AG10803 (cell line): ENCODE measurements around the gene SPTLC1.
"Not testable (repeated sequence)": the region's sequence is repeated elsewhere in the genome, so short reads cannot be mapped to it uniquely, and the experiment has no call there.

ENCODE experiments used
- DNase-seq: peaks from one replicate; pipeline ENCODE4 v3.0.0; 2010; ENCODE audit warnings: low read depth
- H3K4me3 ChIP-seq: 2 replicates; pipeline ENCODE4 v1.5.1; 2011; ENCODE audit warnings: mild to moderate bottlenecking, low read length, control low read depth
- TF ChIP-seq, protein P1 (sequence below): conservative IDR thresholded peaks from 2 replicates; pipeline ENCODE4 v1.5.1; 2011; ENCODE audit warnings: mild to moderate bottlenecking, low read length, control low read depth, inconsistent platforms

The SPTLC1 gene

DNA sequence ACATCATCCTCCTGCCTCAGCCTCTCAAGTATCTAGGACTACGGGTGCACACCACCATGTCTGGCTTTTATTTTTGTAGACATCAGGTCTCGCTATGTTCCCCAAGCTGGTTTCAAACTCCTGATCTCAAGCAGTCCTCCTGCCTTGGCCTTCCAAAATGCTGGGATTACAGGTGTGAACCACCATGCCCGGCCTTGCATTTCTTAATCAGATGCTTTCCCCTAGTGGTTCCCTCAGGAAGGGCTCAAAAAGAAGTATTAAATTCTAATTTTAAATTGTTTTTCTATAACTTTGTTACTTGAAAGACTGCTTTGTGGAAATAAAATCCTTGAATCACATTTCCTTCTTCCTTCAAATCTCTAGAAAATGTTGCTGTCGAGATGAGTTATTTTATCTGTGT, 85.7 kb downstream of the SPTLC1 start:
- DNase-seq = no peak
- no peak overlapping the region for H3K4me3 ChIP-seq
- TF ChIP-seq, protein P1, sequence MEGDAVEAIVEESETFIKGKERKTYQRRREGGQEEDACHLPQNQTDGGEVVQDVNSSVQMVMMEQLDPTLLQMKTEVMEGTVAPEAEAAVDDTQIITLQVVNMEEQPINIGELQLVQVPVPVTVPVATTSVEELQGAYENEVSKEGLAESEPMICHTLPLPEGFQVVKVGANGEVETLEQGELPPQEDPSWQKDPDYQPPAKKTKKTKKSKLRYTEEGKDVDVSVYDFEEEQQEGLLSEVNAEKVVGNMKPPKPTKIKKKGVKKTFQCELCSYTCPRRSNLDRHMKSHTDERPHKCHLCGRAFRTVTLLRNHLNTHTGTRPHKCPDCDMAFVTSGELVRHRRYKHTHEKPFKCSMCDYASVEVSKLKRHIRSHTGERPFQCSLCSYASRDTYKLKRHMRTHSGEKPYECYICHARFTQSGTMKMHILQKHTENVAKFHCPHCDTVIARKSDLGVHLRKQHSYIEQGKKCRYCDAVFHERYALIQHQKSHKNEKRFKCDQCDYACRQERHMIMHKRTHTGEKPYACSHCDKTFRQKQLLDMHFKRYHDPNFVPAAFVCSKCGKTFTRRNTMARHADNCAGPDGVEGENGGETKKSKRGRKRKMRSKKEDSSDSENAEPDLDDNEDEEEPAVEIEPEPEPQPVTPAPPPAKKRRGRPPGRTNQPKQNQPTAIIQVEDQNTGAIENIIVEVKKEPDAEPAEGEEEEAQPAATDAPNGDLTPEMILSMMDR = peak; percentile 40; the same call in 1 of the 2 replicates

DNA sequence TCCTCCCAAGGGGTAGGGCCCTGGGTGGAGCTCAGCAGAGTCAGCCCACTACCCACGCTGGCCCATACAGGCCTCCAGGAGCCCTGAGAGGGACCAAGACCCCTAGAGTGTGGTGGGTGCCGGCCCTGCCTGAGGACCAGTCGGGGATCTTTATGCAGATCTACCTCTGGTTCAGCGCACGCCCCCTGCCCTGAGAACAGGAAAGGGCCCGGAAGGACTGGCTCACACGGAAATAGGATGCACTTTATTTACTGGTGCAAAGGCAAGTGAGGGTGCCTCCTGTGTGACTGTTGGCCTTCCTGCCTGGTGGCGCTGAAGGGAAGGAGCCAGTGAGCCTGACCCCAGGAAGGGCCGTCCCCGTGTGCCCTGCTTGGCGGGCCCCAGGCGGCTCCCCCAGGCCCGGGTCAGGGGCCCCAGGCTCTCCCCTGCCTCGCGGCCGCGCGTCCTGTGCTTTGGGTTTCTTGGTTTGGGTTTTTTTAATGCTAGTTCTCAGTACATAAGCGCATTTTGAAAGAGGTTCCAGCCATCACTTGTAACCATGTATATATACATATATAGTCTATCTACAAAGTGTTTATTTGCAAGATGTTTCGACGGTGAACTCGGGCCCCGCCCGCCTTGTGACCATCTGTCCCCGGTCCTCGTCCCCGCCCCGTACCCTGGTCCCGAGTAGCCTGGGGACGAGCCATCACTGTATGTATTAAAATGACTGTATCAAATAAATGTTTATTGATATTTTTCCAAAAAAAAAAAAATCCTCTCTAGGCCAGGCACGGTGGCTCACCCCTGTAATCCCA, 88.8 kb downstream of the SPTLC1 start:
- DNase-seq = no peak
- TF ChIP-seq, protein P1 = no peak

DNA sequence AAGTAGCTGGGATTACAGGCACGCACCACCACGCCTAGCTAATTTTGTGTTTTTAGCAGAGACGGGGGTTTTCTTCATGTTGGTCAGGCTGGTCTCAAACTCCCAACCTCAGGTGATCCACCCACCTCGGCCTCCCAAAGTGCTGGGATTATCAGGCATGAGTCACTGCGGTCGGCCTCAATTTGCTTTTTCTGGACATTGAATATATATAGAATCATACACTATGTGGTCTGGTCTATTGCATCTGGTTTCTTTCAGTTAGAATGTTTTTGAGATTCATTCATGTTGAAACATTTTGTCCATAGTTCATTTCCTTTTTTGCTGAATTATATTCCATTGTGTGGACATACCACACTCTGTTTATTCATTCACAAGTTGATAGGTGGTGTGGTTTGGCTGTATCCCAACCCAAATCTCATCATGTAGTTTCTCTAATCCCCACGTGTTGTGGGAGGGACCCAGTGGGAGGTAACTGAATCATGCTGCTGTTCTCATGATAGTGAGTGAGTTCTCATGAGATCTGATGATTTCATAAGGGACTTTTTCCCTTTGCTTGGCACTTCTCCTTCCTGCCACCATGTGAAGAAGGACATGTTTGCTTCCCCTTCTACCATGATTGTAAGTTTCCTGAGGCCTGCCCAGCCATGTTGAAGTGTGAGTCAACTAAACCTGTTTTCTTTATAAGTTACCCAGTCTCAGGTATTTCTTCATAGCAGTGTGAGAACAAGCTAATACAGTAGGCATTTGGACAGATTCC, 93.2 kb downstream of the SPTLC1 start:
- H3K4me3 ChIP-seq = not testable (repeated sequence)
- peak; percentile 78 for DNase-seq

More for the DNA sequence above, 88.8 kb downstream of the SPTLC1 start:
- no peak overlapping the region for H3K4me3 ChIP-seq

DNA sequence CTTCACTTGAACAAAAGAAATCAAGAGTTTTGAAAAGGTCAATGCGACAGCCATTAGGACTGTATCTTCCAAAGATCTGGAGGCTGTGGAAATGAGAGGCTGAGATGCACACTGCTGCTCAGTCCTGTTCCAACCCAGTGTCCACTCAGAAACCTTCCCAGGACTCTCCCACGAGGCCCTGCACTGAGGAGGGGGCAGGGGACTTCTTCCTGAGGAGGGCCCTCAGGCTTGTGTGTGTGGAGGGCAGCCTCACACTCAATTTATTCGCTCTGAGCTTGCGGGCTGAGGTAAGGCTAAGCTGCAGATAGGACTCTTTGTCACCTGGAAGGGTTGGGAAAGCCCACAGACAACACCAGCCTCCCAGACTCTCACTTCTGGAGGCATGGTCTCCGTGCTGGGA, 95.6 kb downstream of the SPTLC1 start:
- DNase-seq = no peak
- TF ChIP-seq, protein P1 = no peak
- no peak overlapping the region for H3K4me3 ChIP-seq

DNA sequence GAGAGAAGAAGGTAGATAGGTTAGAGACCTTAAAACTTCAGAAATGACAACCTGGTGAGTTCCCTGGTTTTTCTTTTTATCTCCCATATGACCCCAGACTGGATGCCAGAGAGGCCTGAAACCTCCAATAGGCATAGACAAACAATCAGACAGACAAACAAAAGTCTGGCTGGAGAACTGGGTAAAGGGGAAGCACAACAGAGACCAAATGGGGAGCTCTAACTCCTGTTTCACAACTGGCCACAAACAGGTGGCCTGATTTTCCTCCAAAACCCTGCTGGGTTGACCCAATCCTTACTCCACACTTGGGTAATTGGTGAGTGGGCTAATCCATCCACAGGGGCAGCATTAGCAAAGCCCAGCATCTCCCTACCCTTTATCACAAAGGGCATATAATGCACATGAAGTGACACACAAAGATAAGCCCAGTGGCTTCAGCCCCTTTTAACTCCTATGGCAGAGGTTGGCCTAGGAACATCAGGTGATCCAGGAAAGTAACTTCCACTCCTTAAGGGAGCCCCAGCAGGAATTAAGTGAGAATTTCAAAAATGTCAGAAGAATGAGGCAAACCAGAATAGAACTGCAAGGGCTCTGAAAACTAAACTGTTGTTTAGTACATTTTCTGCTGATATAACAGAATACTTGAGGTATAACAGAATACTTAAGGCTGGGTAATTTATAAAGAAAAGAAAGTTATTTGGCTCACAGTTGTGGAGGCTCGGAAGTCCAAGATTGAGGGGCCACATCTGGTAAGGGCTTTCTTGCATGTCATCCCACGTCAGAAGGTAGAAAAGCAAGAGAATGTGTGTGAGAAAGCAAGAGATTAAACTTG, 104.3 kb downstream of the SPTLC1 start:
- TF ChIP-seq, protein P1 = no peak
- peak; percentile 34 for DNase-seq

DNA sequence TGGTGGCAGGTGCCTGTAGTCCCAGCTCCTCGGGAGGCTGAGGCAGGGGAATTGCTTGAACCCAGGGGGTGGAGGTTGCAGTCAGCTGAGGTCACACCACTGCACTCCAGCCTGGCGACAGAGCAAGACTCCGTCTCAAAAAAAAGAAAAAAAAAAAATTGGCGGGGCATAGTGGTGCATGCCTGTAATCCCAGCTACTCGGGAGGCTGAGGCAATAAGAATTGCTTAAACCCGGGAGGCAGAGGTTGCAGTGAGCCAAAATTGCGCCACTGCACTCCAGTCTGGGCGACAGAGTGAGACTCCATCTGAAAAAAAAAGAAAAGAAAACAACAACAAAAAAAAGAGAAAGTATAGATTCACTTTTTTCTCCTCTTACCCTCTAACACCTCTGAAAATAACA, 105.0 kb downstream of the SPTLC1 start:
- peak; percentile 59 for DNase-seq
- H3K4me3 ChIP-seq = not testable (repeated sequence)

More for the DNA sequence above, 104.3 kb downstream of the SPTLC1 start:
- H3K4me3 ChIP-seq = no peak overlapping the region

DNA sequence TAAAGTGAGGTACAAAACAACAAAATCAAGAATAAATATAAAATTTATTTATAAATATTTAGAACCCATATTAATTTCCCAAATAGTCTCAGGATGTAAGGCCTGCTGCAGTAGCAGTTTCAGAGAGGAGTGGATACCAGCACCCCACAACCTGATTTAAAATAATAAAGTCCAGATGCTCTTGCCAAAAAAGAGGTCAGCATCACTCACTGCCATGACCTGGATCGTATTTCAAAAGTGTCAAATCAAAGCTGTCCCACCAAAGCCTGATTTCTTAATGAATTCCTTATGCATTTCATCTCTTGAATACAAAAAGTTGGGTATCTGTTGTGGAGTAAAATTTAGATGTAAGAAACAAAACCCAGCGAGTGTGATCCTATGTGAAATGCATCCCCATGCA, 107.2 kb downstream of the SPTLC1 start:
- TF ChIP-seq, protein P1 = no peak
- no peak for DNase-seq
- H3K4me3 ChIP-seq = no peak overlapping the region
